OCI-LY1 (cell line): ENCODE results near the gene TBCD.

ENCODE experiments used
- EZH2 ChIP-seq: fragments of 200-600 bp; sonication (generic), shearing (Covaris generic); IDR thresholded peaks from 2 replicates; pipeline ENCODE4 v1.8.0; 2017; ENCODE audit warnings: borderline replicate concordance, mixed run types, mild to moderate bottlenecking, antibody characterized with exemption, low read length, moderate library complexity, mixed read lengths
- TF ChIP-seq, protein P1 (sequence below): fragments of 200-600 bp; sonication (generic), shearing (Covaris generic); IDR thresholded peaks from 2 replicates; pipeline ENCODE4 v1.5.1; 2017; ENCODE audit warnings: mild to moderate bottlenecking, antibody characterized with exemption, low read length, moderate library complexity, mixed read lengths

DNA sequence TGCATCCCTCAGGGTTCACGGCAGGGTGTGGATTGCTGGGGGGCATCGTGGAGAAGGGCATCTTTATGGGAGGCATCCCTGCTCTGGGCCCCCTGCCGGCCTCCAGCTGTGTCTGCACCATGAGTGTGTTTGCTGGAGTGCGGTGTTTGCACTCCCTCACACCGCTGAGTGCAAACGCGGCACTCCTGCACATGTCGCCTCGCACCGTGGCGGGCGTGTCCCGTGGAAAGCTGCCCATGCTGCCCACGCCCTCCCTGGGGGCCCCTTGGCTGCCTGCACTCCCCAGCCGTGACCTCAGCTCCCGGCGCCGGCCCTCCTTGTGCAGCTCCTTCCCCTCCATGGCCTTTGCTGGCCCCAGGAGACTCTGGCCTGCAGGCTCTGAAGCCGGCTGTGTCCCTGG is 162.5 kb downstream of the TBCD start:
- TF ChIP-seq, protein P1, sequence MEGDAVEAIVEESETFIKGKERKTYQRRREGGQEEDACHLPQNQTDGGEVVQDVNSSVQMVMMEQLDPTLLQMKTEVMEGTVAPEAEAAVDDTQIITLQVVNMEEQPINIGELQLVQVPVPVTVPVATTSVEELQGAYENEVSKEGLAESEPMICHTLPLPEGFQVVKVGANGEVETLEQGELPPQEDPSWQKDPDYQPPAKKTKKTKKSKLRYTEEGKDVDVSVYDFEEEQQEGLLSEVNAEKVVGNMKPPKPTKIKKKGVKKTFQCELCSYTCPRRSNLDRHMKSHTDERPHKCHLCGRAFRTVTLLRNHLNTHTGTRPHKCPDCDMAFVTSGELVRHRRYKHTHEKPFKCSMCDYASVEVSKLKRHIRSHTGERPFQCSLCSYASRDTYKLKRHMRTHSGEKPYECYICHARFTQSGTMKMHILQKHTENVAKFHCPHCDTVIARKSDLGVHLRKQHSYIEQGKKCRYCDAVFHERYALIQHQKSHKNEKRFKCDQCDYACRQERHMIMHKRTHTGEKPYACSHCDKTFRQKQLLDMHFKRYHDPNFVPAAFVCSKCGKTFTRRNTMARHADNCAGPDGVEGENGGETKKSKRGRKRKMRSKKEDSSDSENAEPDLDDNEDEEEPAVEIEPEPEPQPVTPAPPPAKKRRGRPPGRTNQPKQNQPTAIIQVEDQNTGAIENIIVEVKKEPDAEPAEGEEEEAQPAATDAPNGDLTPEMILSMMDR, result peak; percentile 68
- TF ChIP-seq EZH2, result no peak
